GM12878 (cell line): ENCODE data around the gene CENPK.

Experiments
- CBFB ChIP-seq: IDR thresholded peaks from 2 replicates; pipeline ENCODE4 v1.6.1; 2016; ENCODE audit warnings: antibody characterized with exemption, low read depth
- EP300 ChIP-seq, 2 experiments: fragments of 150-350 bp in 1 of 2; IDR thresholded peaks; 2 replicates each; pipeline ENCODE4 v1.6.1; 2011 to 2012; ENCODE audit warnings: low read depth in 2 of 2, low read length in 2 of 2, borderline replicate concordance in 1 of 2, improper control_type of control experiment in 1 of 2, inconsistent platforms in 1 of 2; ENCODE audit not compliant: control insufficient read depth in 1 of 2
- EZH2 ChIP-seq: IDR thresholded peaks from 2 replicates; pipeline ENCODE4 v1.6.1; 2012; ENCODE audit warnings: low read depth, mild to moderate bottlenecking, control low read depth, inconsistent platforms, low read length, borderline replicate concordance; ENCODE audit not compliant: control insufficient read depth
- MXI1 ChIP-seq: fragments of 150-350 bp; IDR thresholded peaks from 2 replicates; pipeline ENCODE4 v1.6.1; 2011; ENCODE audit warnings: low read depth, mild to moderate bottlenecking, inconsistent platforms, low read length, improper control_type of control experiment
- PRDM15 ChIP-seq: fragments of 450-650 bp; formaldehyde crosslinking; IDR thresholded peaks from 2 replicates; pipeline ENCODE4 v1.4.0; 2020; ENCODE audit warnings: mild to moderate bottlenecking, moderate library complexity
- ZNF687 ChIP-seq: fragments of 450-650 bp; IDR thresholded peaks from 2 replicates; pipeline ENCODE4 v1.6.1; 2017; ENCODE audit warnings: mild to moderate bottlenecking, moderate library complexity

- no peak for TF ChIP-seq EZH2
- TF ChIP-seq ZNF687 = no peak
- no peak for TF ChIP-seq EP300 (IDR thresholded peaks at IDR 0.05; ENCODE audit: borderline replicate concordance in 1 of 2, control insufficient read depth in 1 of 2, low read depth in 2 of 2, low read length in 2 of 2)
- no peak for TF ChIP-seq MXI1
- TF ChIP-seq PRDM15 = no peak
- no peak for TF ChIP-seq CBFB
Measured at GRCh38 chr5:65611524-65611923, 48.6 kb upstream of the CENPK start.
